Stimulated activated naive CD4-positive, alpha-beta T cell (primary cell): Measurements from ENCODE around the gene WSB2.
"Not testable (repeated sequence)": the region's sequence is repeated elsewhere in the genome, so short reads cannot be mapped to it uniquely, and the experiment has no call there.

Experiments used
- DNase-seq, 6 experiments: peaks; one replicate each; lab custom pipeline; 2025; lab: John Stamatoyannopoulos, UW

WSB2 gene

GRCh38 chr12:118035190-118036041, 25.6 kb downstream of the WSB2 start:
- DNase-seq: no peak

GRCh38 chr12:118034429-118035189, 26.4 kb downstream of the WSB2 start:
- no peak for DNase-seq

- DNase-seq: no peak
Observed at GRCh38 chr12:118033902-118034301, 27.1 kb downstream of the WSB2 start.

- DNase-seq: no peak
Observed at GRCh38 chr12:118033323-118033722, 27.7 kb downstream of the WSB2 start.

- DNase-seq: no peak
Observed at GRCh38 chr12:118032188-118032587, 28.8 kb downstream of the WSB2 start.

GRCh38 chr12:118029166-118029565, 31.8 kb downstream of the WSB2 start:
- DNase-seq: no peak

- DNase-seq: no peak
Observed at GRCh38 chr12:118025168-118025567, 35.8 kb downstream of the WSB2 start.

- DNase-seq: no peak
Observed at GRCh38 chr12:118023301-118023860, 37.6 kb downstream of the WSB2 start.

- no peak for DNase-seq
Observed at GRCh38 chr12:118022728-118023109, 38.3 kb downstream of the WSB2 start.

- DNase-seq: not testable (repeated sequence)
Observed at GRCh38 chr12:118022097-118022727, 38.8 kb downstream of the WSB2 start.

GRCh38 chr12:118020036-118020435, 40.9 kb downstream of the WSB2 start:
- no peak for DNase-seq

- DNase-seq: no peak
Observed at GRCh38 chr12:118017926-118018325, 43.1 kb downstream of the WSB2 start.

GRCh38 chr12:118016424-118017264, 44.3 kb downstream of the WSB2 start, which contains the start of gene RFC5:
TSS of gene RFC5 (plus strand) at chr12:118016703. CDS start at chr12:118016828, 125 bp downstream.
- DNase-seq: peak; percentile 89 to 97 (median 96)

GRCh38 chr12:118015944-118016343, 45.0 kb downstream of the WSB2 start:
- DNase-seq: no peak

GRCh38 chr12:118015306-118015705, 45.7 kb downstream of the WSB2 start:
- no peak for DNase-seq

- DNase-seq: no peak
Observed at GRCh38 chr12:118013283-118013682, 47.7 kb downstream of the WSB2 start.

GRCh38 chr12:118011961-118012360, 49.0 kb downstream of the WSB2 start:
- no peak for DNase-seq

GRCh38 chr12:118011377-118011776, 49.6 kb downstream of the WSB2 start:
- no peak for DNase-seq

GRCh38 chr12:118010903-118011302, 50.1 kb downstream of the WSB2 start:
- no peak for DNase-seq

- not testable (repeated sequence) for DNase-seq
Observed at GRCh38 chr12:117999806-118000205, 61.2 kb downstream of the WSB2 start.

- DNase-seq: no peak
Observed at GRCh38 chr12:117998719-117999118, 62.3 kb downstream of the WSB2 start.
